Activated naive CD8-positive, alpha-beta T cell treated with anti-CD3 and anti-CD28 coated beads, Interleukin-2, amount 10 ng/mL, durations not matched to agents 7 days and 5 days (primary cell): Measurements from ENCODE around the gene ASMT. TPM values are rescaled to one million over a fixed set of nuclear protein-coding genes. Genes with fewer than 3 reads are reported as not detected.
A peak's percentile ranks its signal among the peaks of the same experiment; 100 is the strongest.
"Not testable (repeated sequence)": the region's sequence is repeated elsewhere in the genome, so short reads cannot be mapped to it uniquely, and the experiment has no call there.

Experiments used
- ATAC-seq: fragments of 150-1000 bp; cut with Tn5 transposase; one replicate; pipeline ENCODE4 v1.10.0; 2021; ENCODE audit warnings: low read depth, moderate library complexity
- POLR2A ChIA-PET: fragments of 350-600 bp; sonication (Branson Sonifier 250); formaldehyde crosslinking; loops from one replicate; lab custom pipeline; 2021; ENCODE audit warnings: antibody characterized with exemption; lab: Charles Lee
- DNase-seq: peaks from one replicate; pipeline ENCODE4 v3.0.0; 2021
- H3K27ac Mint-ChIP-seq: one replicate; pipeline ENCODE4 v1.8.0; 2022; ENCODE audit warnings: mild to moderate bottlenecking, mixed read lengths
- H3K27me3 Mint-ChIP-seq: one replicate; pipeline ENCODE4 v1.8.0; 2022; ENCODE audit warnings: mild to moderate bottlenecking, moderate library complexity, mixed read lengths
- H3K36me3 Mint-ChIP-seq: one replicate; pipeline ENCODE4 v1.8.0; 2021; ENCODE audit warnings: mild to moderate bottlenecking, mixed read lengths
- H3K4me1 Mint-ChIP-seq: one replicate; pipeline ENCODE4 v1.8.0; 2021; ENCODE audit warnings: mixed read lengths
- H3K4me3 Mint-ChIP-seq: one replicate; pipeline ENCODE4 v1.8.0; 2022; ENCODE audit warnings: mild to moderate bottlenecking, moderate library complexity, mixed read lengths
- H3K9me3 Mint-ChIP-seq: one replicate; pipeline ENCODE4 v1.8.0; 2021; ENCODE audit warnings: mixed read lengths
- total RNA-seq, 2 experiments: library from RNA; stranded (reverse); gene quantifications; one replicate each; pipeline ENCODE4 v1.2.3, GENCODE V29; 2021

The ASMT gene, protein sequence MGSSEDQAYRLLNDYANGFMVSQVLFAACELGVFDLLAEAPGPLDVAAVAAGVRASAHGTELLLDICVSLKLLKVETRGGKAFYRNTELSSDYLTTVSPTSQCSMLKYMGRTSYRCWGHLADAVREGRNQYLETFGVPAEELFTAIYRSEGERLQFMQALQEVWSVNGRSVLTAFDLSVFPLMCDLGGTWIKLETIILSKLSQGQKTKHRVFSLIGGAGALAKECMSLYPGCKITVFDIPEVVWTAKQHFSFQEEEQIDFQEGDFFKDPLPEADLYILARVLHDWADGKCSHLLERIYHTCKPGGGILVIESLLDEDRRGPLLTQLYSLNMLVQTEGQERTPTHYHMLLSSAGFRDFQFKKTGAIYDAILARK
- not detected for total RNA-seq

DNA sequence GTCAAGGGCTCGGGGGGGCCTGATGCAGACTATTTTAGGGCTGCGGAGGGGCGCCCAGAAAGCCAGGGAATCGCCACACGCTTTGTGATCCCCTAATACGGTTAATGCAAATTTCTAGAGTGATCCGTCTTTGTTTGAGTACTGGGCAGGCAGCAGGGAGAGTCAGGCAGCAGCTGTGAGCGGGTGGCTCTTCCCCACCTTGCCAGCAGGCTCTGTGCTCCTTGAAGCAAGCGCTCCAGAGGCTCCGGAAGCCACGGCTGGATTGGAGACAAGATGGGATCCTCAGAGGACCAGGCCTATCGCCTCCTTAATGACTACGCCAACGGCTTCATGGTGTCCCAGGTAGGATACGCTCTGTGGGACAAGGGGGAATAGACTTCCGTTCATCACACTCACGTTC lies at the start of gene ASMT:
Gene ASMT, plus strand, starts transcription at position 133 of the 400 bp plus-strand sequence. Its CDS starts 141 bp downstream, at position 274.
- H3K36me3 Mint-ChIP-seq, result no peaks in the 10 kb centered on the region
- ATAC-seq (no peak), DNase-seq (no peak)
- POLR2A ChIA-PET, result no interaction called here
- H3K4me3 Mint-ChIP-seq, result no peak within 1 kb of the TSS
- no peak within 1 kb of the TSS for H3K27ac Mint-ChIP-seq
- no peaks in the 10 kb centered on the region for H3K27me3 Mint-ChIP-seq
- no peaks in the 10 kb centered on the region for H3K4me1 Mint-ChIP-seq
- no peaks in the 10 kb centered on the region for H3K9me3 Mint-ChIP-seq

DNA sequence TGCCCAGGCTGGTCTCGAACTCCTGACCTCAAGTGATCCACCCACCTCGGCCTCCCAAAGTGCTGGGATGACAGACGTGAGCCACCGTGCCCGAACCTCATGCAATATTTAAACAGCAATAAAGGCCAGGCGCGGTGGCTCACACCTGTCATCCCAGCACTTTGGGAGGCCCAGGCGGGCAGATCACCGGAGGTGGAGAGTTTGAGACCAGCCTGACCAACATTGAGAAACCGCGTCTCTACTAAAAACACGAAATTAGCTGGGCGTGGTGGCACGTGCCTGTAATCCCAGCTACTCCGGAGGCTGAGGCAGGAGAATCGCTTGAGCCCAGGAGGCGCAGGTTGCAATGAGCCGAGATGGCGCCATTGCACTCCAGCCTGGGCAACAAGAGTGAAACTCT lies 40.7 kb upstream of the ASMT start:
- H3K27me3 Mint-ChIP-seq, H3K9me3 Mint-ChIP-seq, POLR2A ChIA-PET, H3K27ac Mint-ChIP-seq, H3K4me3 Mint-ChIP-seq, H3K36me3 Mint-ChIP-seq, ATAC-seq: not testable (repeated sequence)
- peak; percentile 13 for DNase-seq
- H3K4me1 Mint-ChIP-seq, result peaks cover 16% of the 10 kb centered on the region

DNA sequence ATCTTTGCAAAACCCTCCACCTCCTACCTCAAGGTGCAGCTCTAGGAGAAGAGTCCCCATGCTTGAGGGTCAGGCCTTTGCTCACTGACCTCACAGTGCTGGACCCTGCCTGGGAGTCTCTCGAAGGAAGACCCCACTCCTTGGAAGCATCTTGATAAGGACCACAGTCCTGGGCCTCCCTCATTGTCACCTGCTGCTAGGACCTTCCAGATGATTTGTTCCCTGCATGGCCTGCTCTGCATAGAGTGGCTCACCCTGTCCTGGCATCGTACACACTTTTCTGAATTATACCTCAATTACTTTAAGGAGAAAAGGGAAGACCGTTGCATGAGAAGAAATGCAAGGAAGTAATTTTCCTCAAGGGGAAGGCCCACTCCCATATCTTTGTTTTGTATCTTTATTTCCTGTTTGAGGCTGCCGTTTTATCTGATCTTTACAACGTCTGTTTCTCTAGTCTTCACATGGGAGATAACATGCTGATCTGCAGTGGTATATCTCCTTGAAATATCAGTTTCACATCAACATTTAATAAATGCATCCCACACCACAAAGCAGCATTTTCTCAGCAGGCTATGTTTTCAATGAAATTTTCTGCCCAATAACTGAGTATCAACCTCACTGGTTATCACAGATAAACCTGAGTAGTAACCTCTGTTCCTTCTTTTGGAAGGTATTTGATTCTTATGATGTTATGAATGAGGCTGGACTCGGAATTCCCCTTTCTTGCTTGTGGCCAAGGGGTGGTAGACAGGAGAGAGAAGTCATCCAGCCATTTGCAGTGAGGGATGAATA lies 38.5 kb upstream of the ASMT start:
- Mint-ChIP-seq H3K4me3 (no peak overlapping the region), H3K9me3 (no peaks in the 10 kb centered on the region), H3K27ac (no peak overlapping the region), H3K27me3 (no peaks in the 10 kb centered on the region), H3K4me1 (peaks cover 3% of the 10 kb centered on the region), H3K36me3 (no peaks in the 10 kb centered on the region)
- DNase-seq, result peak; percentile 30
- POLR2A ChIA-PET, result no interaction called here
- ATAC-seq, result peak; percentile 34

DNA sequence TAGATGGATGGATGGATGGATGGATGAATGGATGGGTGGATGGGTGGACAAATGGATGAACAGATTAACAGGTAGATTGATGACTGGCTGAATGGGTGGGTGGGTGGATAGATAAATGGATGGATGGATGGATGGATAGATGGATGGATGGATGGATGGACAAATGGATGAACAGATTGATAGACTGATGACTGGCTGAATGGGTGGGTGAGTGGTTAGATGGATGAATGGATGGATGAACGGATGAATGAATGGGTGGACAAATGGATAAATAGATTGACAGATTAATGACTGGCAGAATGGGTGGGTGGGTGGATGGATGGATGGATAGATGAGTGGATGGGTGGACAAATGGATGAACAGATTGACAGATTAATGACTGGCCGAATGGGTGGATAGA lies 37.0 kb upstream of the ASMT start:
- POLR2A ChIA-PET, result no interaction called here
- no peaks in the 10 kb centered on the region for H3K9me3 Mint-ChIP-seq
- DNase-seq (no peak), ATAC-seq (no peak)
- H3K27ac Mint-ChIP-seq, result no peak overlapping the region
- peaks cover 4% of the 10 kb centered on the region for H3K4me1 Mint-ChIP-seq
- H3K4me3 Mint-ChIP-seq, result no peak overlapping the region
- no peaks in the 10 kb centered on the region for H3K36me3 Mint-ChIP-seq
- H3K27me3 Mint-ChIP-seq, result no peaks in the 10 kb centered on the region

DNA sequence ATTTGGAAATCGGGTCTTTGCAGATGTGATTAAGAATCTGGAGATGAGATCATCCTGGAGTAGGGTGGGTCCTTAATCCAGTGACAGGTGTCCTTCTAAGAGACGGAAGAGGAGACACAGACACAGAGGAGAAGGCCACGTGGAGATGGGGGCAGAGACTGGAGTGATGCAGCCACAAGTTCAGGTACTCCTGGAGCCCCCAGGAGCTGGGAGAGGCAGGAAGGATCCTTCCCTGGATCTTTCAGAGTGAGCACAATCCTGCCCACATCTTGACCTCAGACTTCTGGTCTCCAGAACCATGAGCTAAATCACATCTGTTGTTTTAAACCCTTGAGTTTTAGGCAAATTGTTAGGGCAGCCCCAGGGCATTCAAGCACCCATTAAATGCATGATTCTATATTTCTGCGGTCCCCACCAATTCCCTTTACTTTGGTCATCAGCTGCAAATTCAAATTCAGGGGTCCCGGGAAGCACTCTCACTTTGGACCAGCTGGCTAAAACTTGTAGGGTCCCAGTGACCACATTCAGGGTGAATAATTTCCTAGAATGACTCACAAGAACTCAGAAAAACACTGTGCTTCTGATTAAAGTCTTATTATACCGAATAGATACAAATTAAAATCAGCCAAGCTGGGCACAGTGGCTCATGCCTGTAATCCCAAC lies 36.2 kb upstream of the ASMT start:
- ATAC-seq (no peak), DNase-seq (no peak)
- Mint-ChIP-seq H3K27ac (no peak overlapping the region), H3K36me3 (no peaks in the 10 kb centered on the region), H3K9me3 (no peaks in the 10 kb centered on the region), H3K4me1 (peaks cover 7% of the 10 kb centered on the region), H3K27me3 (no peaks in the 10 kb centered on the region), H3K4me3 (no peak overlapping the region)
- POLR2A ChIA-PET, result no interaction called here

DNA sequence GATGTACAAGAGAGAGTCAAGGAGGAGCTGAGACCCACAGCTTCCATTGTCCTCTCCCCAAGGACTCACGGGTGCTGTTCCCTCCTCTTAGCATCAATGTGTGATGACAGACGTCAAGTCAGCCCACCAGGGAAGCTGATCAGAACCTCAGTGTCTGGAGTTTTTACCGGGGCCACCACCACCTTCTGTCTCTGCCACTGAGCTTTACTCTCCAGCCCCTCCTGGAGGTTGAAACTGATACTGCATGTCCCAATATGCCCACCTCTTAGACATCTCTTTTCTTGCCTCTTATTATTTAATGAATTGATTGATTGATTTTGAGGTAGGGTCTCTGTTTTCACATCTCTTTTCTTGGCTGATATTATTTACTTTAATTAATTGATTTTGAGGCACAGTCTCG lies 33.7 kb upstream of the ASMT start:
- H3K4me1 Mint-ChIP-seq, result peaks cover 7% of the 10 kb centered on the region
- no peaks in the 10 kb centered on the region for H3K27me3 Mint-ChIP-seq
- H3K4me3 Mint-ChIP-seq, result no peak overlapping the region
- no peak overlapping the region for H3K27ac Mint-ChIP-seq
- DNase-seq, result peak; percentile 62
- no peaks in the 10 kb centered on the region for H3K36me3 Mint-ChIP-seq
- POLR2A ChIA-PET, result no interaction called here
- H3K9me3 Mint-ChIP-seq, result no peaks in the 10 kb centered on the region
- peak; percentile 75 for ATAC-seq

DNA sequence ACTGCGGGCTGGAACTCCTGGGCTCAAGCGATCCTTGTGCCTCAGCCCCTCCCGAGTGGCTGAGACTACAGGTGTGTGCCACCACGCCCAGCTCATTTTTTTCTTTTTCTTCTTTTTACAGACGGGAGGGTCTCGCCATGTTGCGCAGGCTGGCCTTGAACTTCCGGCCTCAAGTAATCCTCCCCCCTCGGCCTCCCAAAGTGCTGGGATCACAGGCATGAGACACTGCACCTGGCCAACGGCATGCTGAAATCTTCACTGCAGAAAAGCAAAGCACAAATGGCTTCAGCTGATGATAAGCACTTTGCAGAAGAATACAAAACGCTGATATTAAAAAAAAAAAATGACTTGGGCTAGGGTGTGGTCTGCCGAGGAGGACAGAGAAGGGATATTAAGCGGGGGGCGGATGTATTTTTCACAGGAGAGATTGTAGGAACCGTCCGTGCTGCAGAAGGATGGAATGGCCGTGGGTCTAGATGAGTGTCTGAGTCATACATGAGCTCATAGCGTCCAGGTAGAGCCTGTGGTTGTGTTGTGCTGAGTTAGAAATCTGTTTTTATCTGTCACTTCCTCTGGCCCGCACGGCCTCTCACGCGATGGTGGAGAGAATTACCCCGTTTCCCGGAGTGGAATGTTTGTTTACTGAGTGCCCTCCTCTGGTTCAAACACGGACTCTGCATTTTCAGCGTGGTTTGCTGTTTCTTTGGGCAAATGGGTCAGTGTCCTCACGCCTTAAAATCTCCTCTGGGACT lies 32.0 kb upstream of the ASMT start:
- peak; percentile 38 for DNase-seq
- H3K4me1 Mint-ChIP-seq, result peaks cover 7% of the 10 kb centered on the region
- peak; percentile 73 for ATAC-seq
- no peaks in the 10 kb centered on the region for H3K36me3 Mint-ChIP-seq
- no peak overlapping the region for H3K4me3 Mint-ChIP-seq
- no peaks in the 10 kb centered on the region for H3K27me3 Mint-ChIP-seq
- no peaks in the 10 kb centered on the region for H3K9me3 Mint-ChIP-seq
- peak overlapping the region; percentile 54 for H3K27ac Mint-ChIP-seq
- POLR2A ChIA-PET, result no interaction called here

DNA sequence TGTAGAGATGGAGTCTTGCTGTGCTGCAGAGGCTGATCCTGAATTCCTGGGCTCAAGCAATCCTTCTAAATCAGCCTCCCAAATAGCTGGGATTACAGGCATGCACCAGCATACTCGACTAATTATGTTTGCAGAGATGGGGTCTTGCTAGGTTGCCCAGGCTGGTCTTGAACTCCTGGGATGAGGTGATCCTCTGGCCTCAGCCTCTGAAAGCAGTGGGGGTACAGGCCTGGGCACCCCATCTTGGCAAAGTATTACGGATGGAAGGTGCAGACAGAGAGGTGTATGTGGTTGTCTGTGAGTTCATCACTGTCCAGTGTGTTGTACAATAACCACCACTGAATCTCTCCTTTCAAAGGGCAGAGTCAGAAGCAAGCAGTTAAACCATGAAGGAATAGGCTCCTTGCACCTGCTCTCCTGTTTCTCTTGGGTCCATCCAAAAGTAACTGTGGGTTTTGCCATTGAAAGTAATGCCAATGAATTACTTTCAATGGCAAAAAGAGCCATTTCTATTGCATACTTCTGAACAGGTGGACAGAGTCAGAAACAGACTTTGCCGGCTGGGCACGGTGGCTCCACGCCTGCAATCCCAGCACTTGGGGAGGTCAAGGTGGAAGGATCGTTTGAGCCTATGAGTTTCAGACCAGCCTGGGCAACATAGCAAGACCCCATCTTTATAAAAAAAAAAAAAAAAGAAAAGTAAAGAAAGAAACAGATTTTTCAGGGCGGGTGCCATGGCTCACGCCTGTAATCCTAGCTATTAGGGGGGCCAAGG lies 30.4 kb upstream of the ASMT start:
- POLR2A ChIA-PET, result no interaction called here
- H3K9me3 Mint-ChIP-seq, result no peaks in the 10 kb centered on the region
- no peaks in the 10 kb centered on the region for H3K36me3 Mint-ChIP-seq
- DNase-seq (no peak), ATAC-seq (no peak)
- H3K4me3 Mint-ChIP-seq, result no peak overlapping the region
- no peaks in the 10 kb centered on the region for H3K27me3 Mint-ChIP-seq
- H3K27ac Mint-ChIP-seq, result no peak overlapping the region
- peaks cover 6% of the 10 kb centered on the region for H3K4me1 Mint-ChIP-seq

DNA sequence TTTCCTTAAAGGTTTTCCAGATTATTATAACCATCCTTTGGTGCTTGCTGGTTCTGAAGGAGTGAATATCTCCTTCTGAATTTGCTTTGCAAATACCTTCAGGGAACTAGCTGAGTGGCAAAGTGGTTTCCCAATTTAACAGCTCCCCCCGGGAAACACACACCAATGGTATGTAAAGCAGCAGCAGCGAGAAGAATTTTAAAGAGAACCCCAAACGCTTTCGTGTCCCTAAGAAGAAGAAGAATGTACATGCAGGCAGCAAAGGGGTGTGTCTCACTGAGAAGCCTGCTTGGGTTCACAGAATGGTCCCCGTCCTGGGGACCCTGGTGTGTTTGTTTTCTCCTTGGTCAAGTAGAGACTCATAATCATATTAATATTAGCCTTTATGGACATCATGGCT lies 27.7 kb upstream of the ASMT start:
- Mint-ChIP-seq H3K27ac (no peak overlapping the region), H3K4me1 (peaks cover 5% of the 10 kb centered on the region), H3K4me3 (no peak overlapping the region), H3K9me3 (no peaks in the 10 kb centered on the region), H3K27me3 (no peaks in the 10 kb centered on the region), H3K36me3 (no peaks in the 10 kb centered on the region)
- no peak for ATAC-seq
- DNase-seq, result no peak
- POLR2A ChIA-PET, result no interaction called here

DNA sequence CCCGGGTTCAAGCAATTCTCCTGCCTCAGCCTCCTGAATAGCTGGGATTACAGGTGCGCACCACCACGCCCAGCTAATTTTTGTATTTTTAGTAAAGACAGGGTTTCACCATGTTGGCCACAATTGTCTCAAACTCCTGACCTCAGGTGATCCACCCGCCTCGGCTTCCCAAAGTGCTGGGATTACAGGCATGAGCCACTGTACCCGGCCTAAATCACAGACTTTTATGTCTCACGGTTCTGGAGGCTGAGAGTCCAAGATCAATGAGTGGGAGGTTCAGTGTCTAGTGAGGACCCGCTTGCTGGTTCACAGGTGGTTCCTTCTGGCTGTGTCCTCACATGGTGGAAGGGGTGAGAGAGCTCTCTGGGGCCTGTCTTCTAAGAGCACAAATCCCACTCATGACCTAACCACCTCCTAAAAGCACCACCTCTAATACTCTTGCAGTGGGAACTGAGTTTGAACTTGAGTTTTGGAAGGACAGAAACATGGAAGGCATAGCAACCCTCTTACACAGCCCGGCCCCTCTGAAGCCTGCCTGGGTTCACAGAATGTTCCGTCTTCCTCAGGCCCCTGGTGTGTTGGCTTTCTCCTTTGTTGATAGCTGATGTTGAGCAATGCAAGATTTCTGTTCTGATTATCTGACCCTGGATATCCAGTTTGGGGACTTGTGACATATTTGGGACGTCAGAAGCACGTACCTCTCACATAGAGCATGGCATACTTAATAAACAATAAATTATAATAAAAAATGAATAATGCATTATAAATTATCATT lies 25.3 kb upstream of the ASMT start:
- no peak for DNase-seq
- peak overlapping the region; percentile 56 for H3K27ac Mint-ChIP-seq
- H3K27me3 Mint-ChIP-seq, result no peaks in the 10 kb centered on the region
- H3K9me3 Mint-ChIP-seq, result no peaks in the 10 kb centered on the region
- peaks cover 7% of the 10 kb centered on the region for H3K4me1 Mint-ChIP-seq
- no peak for ATAC-seq
- peaks cover 4% of the 10 kb centered on the region for H3K36me3 Mint-ChIP-seq
- no peak overlapping the region for H3K4me3 Mint-ChIP-seq
- POLR2A ChIA-PET, result no interaction called here

DNA sequence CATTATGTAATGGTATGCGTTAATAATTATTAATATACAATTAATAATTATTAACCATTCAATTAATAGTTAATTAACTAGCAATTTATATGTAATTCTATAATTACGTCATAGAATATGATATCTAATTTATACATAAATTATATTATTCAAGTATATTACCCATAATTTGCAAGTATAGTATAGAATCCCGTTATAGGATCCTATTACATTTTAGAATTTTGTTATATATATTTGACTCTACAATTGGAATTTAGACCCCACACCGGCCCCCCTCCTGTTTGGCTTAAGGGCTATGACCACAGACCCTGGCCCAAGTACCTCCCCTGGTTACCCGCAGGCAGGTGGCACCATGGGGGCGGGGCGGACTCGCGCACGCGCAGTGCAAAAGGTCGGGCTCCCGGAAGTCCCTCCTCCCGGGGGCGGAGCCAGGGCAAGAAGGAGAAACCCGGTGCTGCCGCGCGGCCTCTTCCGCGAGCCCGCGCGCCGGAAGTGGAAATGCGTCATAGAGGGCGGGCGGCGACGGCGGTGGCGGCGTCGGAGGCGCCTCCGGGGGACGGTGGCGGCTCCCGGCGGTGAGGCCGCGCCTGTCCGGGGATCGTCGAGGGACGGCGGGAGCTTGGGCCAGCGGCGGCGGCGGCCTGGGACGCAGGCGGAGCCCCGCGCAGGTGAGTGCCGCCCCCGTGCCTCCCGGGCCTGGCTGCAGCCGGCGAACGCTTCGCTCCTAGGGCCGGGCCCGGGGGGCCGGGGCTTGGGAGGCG lies 23.6 kb upstream of the ASMT start, which contains the start of gene AKAP17A:
Gene AKAP17A, plus strand, starts transcription at position 503 of the 761 bp plus-strand sequence. CDS start 1,859 bp downstream, outside the sequence.
- H3K4me1 Mint-ChIP-seq, result peaks cover 7% of the 10 kb centered on the region
- H3K9me3 Mint-ChIP-seq, result no peaks in the 10 kb centered on the region
- peak within 1 kb of the TSS; percentile 94 for H3K27ac Mint-ChIP-seq
- peak within 1 kb of the TSS; percentile 97 for H3K4me3 Mint-ChIP-seq
- DNase-seq (peak; percentile 100), ATAC-seq (peak; percentile 86)
- POLR2A ChIA-PET, result no interaction called here
- no peaks in the 10 kb centered on the region for H3K27me3 Mint-ChIP-seq
- peaks cover 15% of the 10 kb centered on the region for H3K36me3 Mint-ChIP-seq
